GM19397 (cell line): ENCODE data around the gene PCDHB12.
"Not testable (repeated sequence)": the region's sequence is repeated elsewhere in the genome, so short reads cannot be mapped to it uniquely, and the experiment has no call there.

Experiments
- ATAC-seq: cut with Tn5 transposase; IDR thresholded peaks from one replicate; pipeline ENCODE4 v1.9.1; 2021; ENCODE audit warnings: mild to moderate bottlenecking, moderate library complexity; ENCODE audit not compliant: unreplicated experiment

Gene PCDHB12

GRCh38 chr5:141201646-141202045 is 6.9 kb upstream of the PCDHB12 start:
- not testable (repeated sequence) for ATAC-seq

- ATAC-seq, result not testable (repeated sequence)
Measured at GRCh38 chr5:141210281-141210680, 1.8 kb downstream of the PCDHB12 start.

GRCh38 chr5:141210849-141211248 is 2.3 kb downstream of the PCDHB12 start:
- not testable (repeated sequence) for ATAC-seq

- ATAC-seq, result not testable (repeated sequence)
Measured at GRCh38 chr5:141213656-141214339, 5.3 kb downstream of the PCDHB12 start, which contains the start of gene PCDHB13. TSS of gene PCDHB13 (plus strand) at chr5:141213919. CDS start at chr5:141214124, 205 bp downstream.

GRCh38 chr5:141214583-141214982 is 6.1 kb downstream of the PCDHB12 start:
- not testable (repeated sequence) for ATAC-seq

- ATAC-seq, result not testable (repeated sequence)
Measured at GRCh38 chr5:141215504-141215903, 7.0 kb downstream of the PCDHB12 start.

GRCh38 chr5:141216035-141216434 is 7.5 kb downstream of the PCDHB12 start:
- ATAC-seq, result not testable (repeated sequence)

- no peak for ATAC-seq
Measured at GRCh38 chr5:141223112-141223783, 14.7 kb downstream of the PCDHB12 start, which contains the start of gene PCDHB14. TSS of gene PCDHB14 (plus strand) at chr5:141223343. CDS start at chr5:141223506, 163 bp downstream.

GRCh38 chr5:141224844-141225243 is 16.3 kb downstream of the PCDHB12 start:
- ATAC-seq, result not testable (repeated sequence)

GRCh38 chr5:141225421-141225820 is 16.9 kb downstream of the PCDHB12 start:
- not testable (repeated sequence) for ATAC-seq

- no peak for ATAC-seq
Measured at GRCh38 chr5:141234109-141234667, 25.7 kb downstream of the PCDHB12 start.

- ATAC-seq, result not testable (repeated sequence)
Measured at GRCh38 chr5:141235922-141236321, 27.4 kb downstream of the PCDHB12 start.

- ATAC-seq, result no peak
Measured at GRCh38 chr5:141236516-141237313, 28.2 kb downstream of the PCDHB12 start.

GRCh38 chr5:141241496-141241895 is 33.0 kb downstream of the PCDHB12 start:
- ATAC-seq, result no peak

GRCh38 chr5:141245250-141245717 is 36.8 kb downstream of the PCDHB12 start, which contains the start of gene PCDHB15:
TSS of gene PCDHB15 (plus strand) at chr5:141245395. CDS start at chr5:141245579, 184 bp downstream.
- ATAC-seq, result no peak

GRCh38 chr5:141246971-141247370 is 38.5 kb downstream of the PCDHB12 start:
- not testable (repeated sequence) for ATAC-seq

GRCh38 chr5:141247434-141247833 is 38.9 kb downstream of the PCDHB12 start:
- ATAC-seq, result not testable (repeated sequence)

GRCh38 chr5:141250576-141250975 is 42.1 kb downstream of the PCDHB12 start:
- ATAC-seq, result no peak

GRCh38 chr5:141258464-141258863 is 49.9 kb downstream of the PCDHB12 start:
- no peak for ATAC-seq

GRCh38 chr5:141258948-141259347 is 50.4 kb downstream of the PCDHB12 start:
- no peak for ATAC-seq
